Mucosa of rectum (tissue), 2 donors: ENCODE results near the gene ATP1A3.

ENCODE experiments used
- H3K27ac ChIP-seq, 2 donors: one replicate each; pipeline ENCODE4 v1.7.0; 2013; ENCODE audit warnings: inconsistent platforms in 2 of 2, low read depth in 2 of 2, low read length in 2 of 2
- H3K27me3 ChIP-seq, 2 donors: one replicate each; pipeline ENCODE4 v1.7.0; 2013; ENCODE audit warnings: low read length in 2 of 2; ENCODE audit not compliant: control insufficient read depth in 2 of 2, insufficient read depth in 2 of 2
- H3K36me3 ChIP-seq, 2 donors: one replicate each; pipeline ENCODE4 v1.7.0; 2013; ENCODE audit warnings: low read length in 2 of 2; ENCODE audit not compliant: control insufficient read depth in 2 of 2, insufficient read depth in 2 of 2
- H3K4me1 ChIP-seq, 2 donors: one replicate each; pipeline ENCODE4 v1.7.0; 2013; ENCODE audit warnings: low read length in 2 of 2, mild to moderate bottlenecking in 1 of 2; ENCODE audit not compliant: control insufficient read depth in 2 of 2, insufficient read depth in 2 of 2
- H3K4me3 ChIP-seq, 2 donors: one replicate each; pipeline ENCODE4 v1.7.0; 2013; ENCODE audit warnings: low read length in 2 of 2
- H3K9ac ChIP-seq, 2 donors: one replicate each; pipeline ENCODE4 v1.7.0; 2013; ENCODE audit warnings: low read length in 2 of 2, low read depth in 1 of 2, mild to moderate bottlenecking in 1 of 2
- H3K9me3 ChIP-seq, 2 donors: one replicate each; pipeline ENCODE4 v1.7.0; 2013; ENCODE audit warnings: low read length in 2 of 2; ENCODE audit not compliant: control insufficient read depth in 2 of 2
- donor health status: healthy.
- donor health status: Normal muscosa, but diverticular disease.

The ATP1A3 gene

DNA sequence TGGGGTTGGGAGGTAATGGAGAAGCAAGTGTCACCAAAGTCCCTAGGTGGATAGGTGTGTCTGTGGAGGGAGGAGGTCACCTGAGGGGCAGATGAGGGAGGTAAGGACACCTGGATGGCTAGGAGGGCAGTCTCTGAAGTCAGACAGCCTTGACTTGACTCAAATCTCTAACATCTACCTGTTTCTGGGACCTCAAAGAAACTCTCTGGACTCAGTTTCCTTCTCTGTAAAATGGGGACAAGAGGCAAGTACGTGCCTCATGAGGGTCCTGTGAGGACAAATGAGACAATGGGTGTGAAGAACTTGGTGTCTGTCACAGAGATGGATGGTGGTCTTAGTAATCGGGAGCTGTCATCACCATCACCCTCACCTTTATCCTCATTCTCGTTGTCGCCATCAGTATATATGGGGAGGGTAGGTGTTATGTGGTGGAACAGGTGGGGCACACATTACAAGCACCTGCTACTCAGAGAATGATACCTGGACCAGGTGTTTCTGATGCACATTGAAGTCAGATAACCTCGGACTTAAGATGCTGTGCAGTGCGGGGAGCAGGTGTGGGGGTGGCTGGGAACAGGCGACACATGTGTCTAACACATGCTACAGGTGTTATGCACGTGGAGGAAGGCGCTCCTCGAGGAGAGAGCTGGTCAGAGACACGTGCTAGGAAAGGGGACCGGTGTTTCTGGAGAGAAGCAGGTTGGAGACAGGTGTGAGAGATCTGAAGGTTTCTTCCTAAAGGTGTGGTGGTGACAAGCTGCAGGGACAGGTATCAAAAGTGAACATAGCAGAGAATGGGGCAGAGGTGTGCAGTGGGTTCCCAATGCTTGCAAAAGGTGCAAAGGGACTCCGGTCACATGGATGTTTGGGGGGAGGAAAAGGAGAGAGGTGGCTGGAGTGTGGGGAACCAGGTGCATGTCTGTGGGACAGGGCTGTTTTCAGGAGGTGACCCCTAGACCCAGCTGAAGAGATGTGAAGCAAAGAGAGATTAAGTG, 69.6 kb downstream of the ATP1A3 start:
- Histone ChIP-seq H3K9me3 (no peaks in the 10 kb centered on the region), H3K27me3 (peaks cover 27 to 34% of the 10 kb centered on the region in 2 donors), H3K9ac (no peak overlapping the region), H3K4me1 (peaks cover 9 to 11% of the 10 kb centered on the region in 2 donors), H3K27ac (no peak overlapping the region), H3K36me3 (no peaks in the 10 kb centered on the region), H3K4me3 (no peak overlapping the region)

DNA sequence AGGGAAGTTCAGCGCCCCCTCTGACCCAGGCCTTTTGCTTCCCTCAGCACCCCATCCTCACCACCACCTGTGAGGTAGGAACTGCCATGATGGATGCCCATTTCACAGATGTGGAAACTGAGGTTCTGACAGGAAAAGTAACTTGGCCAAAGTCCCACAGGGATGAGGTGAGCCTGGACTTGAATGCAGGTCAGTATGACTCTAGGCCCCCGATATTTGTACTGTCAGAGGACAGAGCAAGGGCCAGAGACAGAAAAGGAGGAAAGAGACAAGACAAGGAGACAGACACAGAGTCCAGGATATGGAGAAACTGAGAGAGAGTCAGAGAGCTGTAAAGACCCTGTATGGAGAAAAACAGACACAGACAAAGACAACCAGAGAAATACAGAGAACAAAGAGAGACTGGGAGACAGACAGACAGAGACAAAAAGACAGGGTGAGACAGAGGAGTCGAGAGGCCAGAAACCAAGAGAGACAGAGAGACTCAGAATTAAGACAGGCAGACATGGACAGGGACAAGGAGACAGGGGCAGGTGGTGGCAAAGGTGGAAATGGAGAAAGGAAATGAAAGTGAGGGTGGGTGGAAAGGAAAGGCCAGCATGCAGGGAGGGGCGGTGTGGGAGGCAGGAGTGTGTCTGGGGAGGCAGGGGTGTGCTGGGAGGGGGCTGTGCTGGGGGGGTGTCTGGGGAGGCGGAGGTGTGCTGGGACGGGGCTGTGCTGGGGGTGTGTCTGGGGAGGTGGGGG, 70.8 kb downstream of the ATP1A3 start:
- Histone ChIP-seq H3K9me3 (no peaks in the 10 kb centered on the region), H3K36me3 (no peaks in the 10 kb centered on the region), H3K4me3 (no peak overlapping the region), H3K27ac (no peak overlapping the region), H3K4me1 (peaks cover 2 to 4% of the 10 kb centered on the region in 2 donors), H3K9ac (no peak overlapping the region), H3K27me3 (peaks cover 24 to 33% of the 10 kb centered on the region in 2 donors)

DNA sequence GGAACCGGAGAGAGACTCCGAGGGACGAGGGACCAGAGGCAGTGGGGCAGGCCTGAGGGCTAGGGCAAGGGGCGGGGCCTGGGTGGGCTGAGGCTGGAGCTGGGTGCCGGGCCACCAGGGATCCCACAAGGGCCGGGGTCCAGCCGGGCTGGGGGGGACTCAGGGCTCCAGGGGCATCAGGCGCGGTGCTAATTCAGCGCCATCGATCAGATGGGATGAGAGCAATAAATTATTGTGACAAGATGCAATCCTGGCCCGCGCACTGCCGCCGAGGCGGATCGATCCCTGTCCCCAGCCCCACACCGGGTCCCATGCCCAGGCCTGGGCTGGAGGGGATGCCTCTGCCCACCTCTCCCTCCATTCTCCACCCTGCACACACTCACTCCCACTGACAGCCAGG, 71.4 kb downstream of the ATP1A3 start:
- Histone ChIP-seq H3K36me3 (no peaks in the 10 kb centered on the region), H3K4me1 (peaks cover 0 to 4% of the 10 kb centered on the region in 2 donors), H3K9me3 (no peaks in the 10 kb centered on the region), H3K27ac (no peak overlapping the region), H3K4me3 (no peak overlapping the region), H3K27me3 (peaks cover 29 to 33% of the 10 kb centered on the region in 2 donors), H3K9ac (no peak overlapping the region)

DNA sequence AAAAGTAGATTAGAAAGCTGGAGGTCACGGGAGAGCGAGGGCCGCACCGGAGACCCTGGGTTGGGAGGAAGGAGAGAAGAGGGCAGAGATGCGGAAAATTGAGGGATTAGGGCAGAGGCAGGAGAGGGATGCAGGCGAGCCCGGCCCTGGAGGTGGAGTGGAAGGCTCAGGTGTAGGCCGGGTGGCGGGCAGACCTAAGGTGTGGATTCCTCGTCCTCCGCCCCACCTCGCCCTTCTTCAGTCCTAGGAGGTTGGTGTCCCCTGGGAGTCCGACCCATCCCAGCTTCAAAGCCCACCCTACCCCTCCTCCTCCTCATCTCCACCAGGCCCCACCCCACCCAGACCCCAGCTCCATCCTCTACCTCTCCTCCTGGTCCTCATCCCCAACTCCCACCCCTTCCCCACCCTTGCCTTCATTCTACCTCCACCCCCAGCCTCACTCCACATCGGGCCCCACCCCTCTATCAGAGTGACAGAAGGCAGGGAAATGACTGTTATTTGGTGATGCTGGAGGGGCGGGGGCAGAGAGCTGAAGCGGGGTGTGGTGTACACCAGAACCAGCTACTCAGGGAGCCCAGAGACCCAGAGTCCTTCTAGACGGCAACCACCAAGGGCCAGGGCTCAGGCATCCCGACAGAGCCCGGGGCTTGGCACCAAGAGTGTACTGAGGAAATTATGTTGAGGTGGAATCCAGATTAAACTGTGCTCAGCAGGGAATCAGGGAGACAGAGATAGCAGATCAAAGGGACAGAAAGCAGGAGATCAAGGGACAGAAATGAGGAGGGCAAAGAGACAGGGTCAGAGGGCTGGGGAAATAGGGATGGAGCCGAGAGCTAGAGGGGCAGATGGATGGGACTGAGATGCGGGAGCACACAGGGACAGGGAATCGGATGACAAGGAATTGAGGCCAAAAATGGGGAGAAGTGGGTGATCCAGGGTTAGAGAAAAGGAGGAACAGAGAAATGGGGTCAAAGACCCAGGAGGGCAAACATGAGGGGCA, 72.2 kb downstream of the ATP1A3 start:
- H3K9ac ChIP-seq, result no peak overlapping the region
- no peak overlapping the region for H3K4me3 ChIP-seq
- H3K9me3 ChIP-seq, result no peaks in the 10 kb centered on the region
- no peaks in the 10 kb centered on the region for H3K36me3 ChIP-seq
- H3K27me3 ChIP-seq, result peaks cover 31 to 33% of the 10 kb centered on the region in 2 donors
- no peak overlapping the region for H3K27ac ChIP-seq
- H3K4me1 ChIP-seq, result peaks cover 0 to 2% of the 10 kb centered on the region in 2 donors

DNA sequence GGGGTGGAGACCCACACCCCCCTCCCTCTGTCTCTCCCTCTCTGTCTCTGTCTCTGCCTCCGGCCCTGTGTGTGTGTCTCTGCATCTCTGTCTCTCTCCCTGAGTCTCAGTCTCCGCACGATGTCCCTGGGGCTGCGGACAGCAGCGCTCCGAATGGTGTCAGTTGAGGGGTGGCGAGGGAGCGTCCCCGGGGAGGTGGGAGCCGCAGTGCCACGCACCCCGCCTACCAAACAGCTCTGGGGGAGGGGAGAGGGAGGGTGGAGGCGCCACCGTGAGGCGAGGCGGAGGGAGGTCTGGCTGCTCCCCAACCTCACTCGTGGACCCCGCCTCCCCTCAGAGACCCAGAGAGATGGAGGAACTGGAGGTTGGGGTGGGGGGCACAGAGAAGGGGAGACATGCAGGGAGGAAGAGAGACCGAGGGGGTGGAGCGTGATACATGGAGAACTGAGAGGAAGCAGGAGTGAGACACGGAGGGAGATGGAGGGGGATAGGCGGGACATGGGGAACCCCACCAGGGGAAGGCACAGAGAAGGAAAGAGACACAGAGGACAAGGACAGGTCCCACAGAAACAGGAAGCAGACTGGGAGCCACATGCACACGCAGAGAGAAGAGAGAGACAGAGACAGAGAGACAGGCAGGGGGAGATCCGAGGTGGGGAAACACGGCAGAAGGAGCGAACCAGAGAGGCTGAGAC, 73.0 kb downstream of the ATP1A3 start:
- Histone ChIP-seq H3K9me3 (no peaks in the 10 kb centered on the region), H3K27ac (no peak overlapping the region), H3K4me3 (no peak overlapping the region), H3K27me3 (peaks cover 33 to 42% of the 10 kb centered on the region in 2 donors), H3K4me1 (no peaks in the 10 kb centered on the region), H3K36me3 (peaks cover 0 to 2% of the 10 kb centered on the region in 2 donors), H3K9ac (no peak overlapping the region)

DNA sequence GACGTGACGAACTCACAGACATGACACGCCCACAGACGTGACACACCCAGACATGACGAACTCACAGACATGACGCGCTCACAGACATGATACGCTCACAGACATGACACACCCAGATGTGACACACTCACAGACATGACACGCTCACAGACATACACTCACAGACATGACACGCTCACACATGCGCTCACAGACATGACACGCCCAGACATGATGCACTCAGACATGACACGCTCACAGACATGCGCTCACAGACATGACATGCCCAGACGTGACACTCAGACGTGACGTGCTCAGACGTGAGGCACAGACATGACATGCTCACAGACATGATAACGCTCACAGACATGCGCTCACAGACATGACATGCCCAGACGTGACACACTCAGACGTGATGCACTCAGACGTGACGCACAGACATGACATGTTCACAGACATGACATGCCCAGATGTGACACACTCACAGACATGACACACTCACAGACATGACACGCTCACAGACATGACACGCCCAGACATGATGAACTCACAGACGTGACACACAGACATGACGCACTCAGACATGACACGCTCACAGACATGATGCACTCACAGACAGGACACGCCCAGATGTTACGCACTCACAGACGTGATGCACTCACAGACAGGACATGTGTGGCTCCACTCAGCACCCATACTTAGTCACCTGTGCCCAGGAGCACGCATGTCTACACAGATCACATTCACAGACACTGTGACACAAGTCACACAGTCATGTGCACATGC, 73.9 kb downstream of the ATP1A3 start:
- Histone ChIP-seq H3K36me3 (peaks cover 0 to 2% of the 10 kb centered on the region in 2 donors), H3K4me1 (peaks cover 0 to 4% of the 10 kb centered on the region in 2 donors), H3K4me3 (no peak overlapping the region), H3K9me3 (no peaks in the 10 kb centered on the region), H3K27me3 (peaks cover 31 to 43% of the 10 kb centered on the region in 2 donors), H3K9ac (no peak overlapping the region), H3K27ac (no peak overlapping the region)

DNA sequence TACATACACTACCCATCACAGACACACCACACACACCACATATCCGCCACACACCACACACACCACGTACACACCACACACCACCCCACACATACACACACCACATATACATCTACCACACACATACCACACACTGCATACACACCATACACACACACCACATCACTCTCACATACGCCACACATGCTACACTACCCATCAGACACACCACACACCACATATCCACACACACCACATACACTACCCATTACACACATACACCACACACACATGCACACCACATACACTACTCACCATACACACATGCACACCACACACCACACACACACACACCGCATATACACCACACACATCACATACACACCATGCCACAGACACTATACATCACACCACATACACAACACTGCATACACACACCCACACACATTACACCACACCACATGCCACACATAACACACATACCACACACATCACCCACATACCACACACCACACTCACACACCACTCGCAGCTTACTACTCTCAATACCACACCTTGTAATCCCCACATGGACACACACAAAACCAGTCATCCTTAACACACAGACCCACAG, 75.3 kb downstream of the ATP1A3 start:
- Histone ChIP-seq H3K27me3 (peaks cover 35 to 46% of the 10 kb centered on the region in 2 donors), H3K4me3 (no peak overlapping the region), H3K9me3 (no peaks in the 10 kb centered on the region), H3K9ac (no peak overlapping the region), H3K4me1 (peaks cover 0 to 5% of the 10 kb centered on the region in 2 donors), H3K27ac (no peak overlapping the region), H3K36me3 (peaks cover 0 to 2% of the 10 kb centered on the region in 2 donors)

DNA sequence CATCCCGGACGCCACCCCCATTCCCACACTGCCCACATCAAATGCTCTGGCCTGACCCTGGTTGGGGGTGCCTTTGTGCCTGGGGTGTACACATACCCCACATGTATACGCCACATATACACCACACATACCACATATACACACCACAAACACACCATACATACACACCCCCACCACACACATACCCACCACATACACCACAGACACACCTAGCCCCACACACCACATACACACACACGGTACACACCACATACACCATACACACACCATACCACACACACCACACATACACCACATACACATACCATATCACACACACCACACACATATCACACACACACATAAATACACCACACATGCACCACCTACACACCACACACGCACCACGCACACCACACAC, 75.9 kb downstream of the ATP1A3 start:
- Histone ChIP-seq H3K9me3 (no peaks in the 10 kb centered on the region), H3K27ac (no peak overlapping the region), H3K4me3 (no peak overlapping the region), H3K27me3 (peaks cover 39 to 52% of the 10 kb centered on the region in 2 donors), H3K36me3 (peaks cover 0 to 2% of the 10 kb centered on the region in 2 donors), H3K9ac (no peak overlapping the region), H3K4me1 (peaks cover 0 to 5% of the 10 kb centered on the region in 2 donors)
